Activated T-helper 1 cell treated with anti-CD3 and anti-CD28 coated beads, Interleukin-12 subunit alpha, Interleukin-12 subunit beta, Interleukin-2, Interleukin-4 antibody, amounts not matched to agents 30 ng/mL and 10 ng/mL and 1 ng/mL, durations not matched to agents 14 hours and 24 hours and 36 hours (primary cell): ENCODE measurements around the gene FCHSD1. TPM values are rescaled to one million over a fixed set of nuclear protein-coding genes. Genes with fewer than 3 reads are reported as not detected.
"Not testable (repeated sequence)": the region's sequence is repeated elsewhere in the genome, so short reads cannot be mapped to it uniquely, and the experiment has no call there.

Experiments
- DNase-seq: peaks from one replicate; pipeline ENCODE4 v3.0.0; 2021; ENCODE audit warnings: low spot score
- H3K27ac Mint-ChIP-seq: one replicate; pipeline ENCODE4 v1.8.0; 2021; ENCODE audit warnings: mild to moderate bottlenecking, mixed read lengths
- H3K27me3 Mint-ChIP-seq: one replicate; pipeline ENCODE4 v1.8.0; 2022; ENCODE audit warnings: mild to moderate bottlenecking, moderate library complexity, mixed read lengths; ENCODE audit not compliant: insufficient read depth
- H3K36me3 Mint-ChIP-seq: one replicate; pipeline ENCODE4 v1.8.0; 2021; ENCODE audit warnings: low read depth, mixed read lengths
- H3K4me1 Mint-ChIP-seq: one replicate; pipeline ENCODE4 v1.8.0; 2021; ENCODE audit warnings: low read depth, mixed read lengths
- H3K4me3 Mint-ChIP-seq: one replicate; pipeline ENCODE4 v1.8.0; 2021; ENCODE audit warnings: mild to moderate bottlenecking, moderate library complexity, mixed read lengths
- H3K9me3 Mint-ChIP-seq: one replicate; pipeline ENCODE4 v1.8.0; 2021; ENCODE audit warnings: mixed read lengths
- intact Hi-C: fragments of 100-400 bp; cut with micrococcal nuclease; formaldehyde crosslinking; loops from one replicate; pipeline ENCODE4 v1.15.1; 2024
- total RNA-seq: library from RNA; stranded (reverse); gene quantifications from 2 replicates; pipeline ENCODE4 v1.2.3, GENCODE V29; 2022

Gene FCHSD1
- total RNA-seq, 1 donor from 2014 or later, result 37.0 TPM

DNA sequence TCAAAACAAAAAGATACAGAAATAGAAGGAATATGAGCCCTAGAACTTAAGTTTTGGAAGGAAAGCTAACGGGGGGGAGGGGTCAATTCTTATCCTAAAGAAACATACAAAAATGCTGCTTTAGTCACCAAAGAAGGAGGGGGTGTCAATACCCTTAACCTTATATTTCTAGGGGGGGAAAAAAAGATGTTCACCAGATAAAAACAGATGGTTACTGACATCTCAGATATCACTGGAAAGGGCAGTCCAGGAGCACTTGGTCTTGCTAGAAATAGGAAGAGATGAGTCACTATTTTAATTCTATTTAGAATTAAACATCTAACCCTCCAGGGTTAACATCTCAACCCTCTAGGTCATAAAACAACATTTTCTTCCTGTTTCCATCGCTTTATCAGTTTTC is 34.1 kb downstream of the FCHSD1 start:
- Mint-ChIP-seq H3K4me3 (peak overlapping the region; percentile 98), H3K27me3 (no peaks in the 10 kb centered on the region), H3K9me3 (no peaks in the 10 kb centered on the region), H3K27ac (peak overlapping the region; percentile 96), H3K4me1 (peaks cover 63% of the 10 kb centered on the region), H3K36me3 (peaks cover 36% of the 10 kb centered on the region)
- intact Hi-C loops, result loop anchor here (5.0 to 10.0 kb wide), 3 partner anchors 915 to 1212 kb away; partner anchors contain the start of genes ANKHD1, APBB3, SLC35A4 and ZMAT2
- DNase-seq, result no peak

DNA sequence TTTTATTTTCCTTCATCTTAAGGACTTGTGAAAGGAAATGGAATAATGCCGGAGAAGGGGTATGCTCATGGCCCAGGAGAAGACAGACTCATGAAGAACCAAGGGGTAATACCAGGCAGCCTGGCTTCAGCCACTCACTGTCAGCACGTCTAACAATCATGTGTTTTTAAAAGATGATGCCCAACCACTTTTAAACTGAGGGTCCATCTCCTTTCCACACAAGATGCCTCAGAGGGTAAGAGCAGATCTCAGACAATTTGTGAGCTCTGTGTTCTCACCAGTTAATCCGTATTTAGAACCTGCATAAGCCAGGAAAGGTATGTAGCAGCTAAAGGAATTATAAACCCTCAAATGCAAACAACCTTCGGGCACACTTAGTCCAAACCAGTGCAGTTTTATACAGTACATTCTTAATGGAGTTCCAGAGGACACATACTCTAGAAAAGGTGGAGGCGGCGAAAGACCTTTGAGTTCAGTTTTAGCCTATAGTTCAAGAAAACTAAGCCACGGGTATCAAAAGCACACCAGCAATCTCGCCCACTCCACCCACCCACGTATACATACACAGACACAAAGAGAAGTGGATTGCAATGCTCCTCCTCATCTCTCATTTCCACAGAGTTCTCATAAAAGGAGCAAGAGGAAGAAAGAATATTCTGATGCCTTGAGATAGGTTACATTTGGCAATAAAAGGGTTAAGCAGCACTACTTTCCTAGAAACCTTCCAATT is 35.1 kb downstream of the FCHSD1 start:
- Mint-ChIP-seq H3K36me3 (peaks cover 32% of the 10 kb centered on the region), H3K27ac (peak overlapping the region; percentile 96), H3K9me3 (no peaks in the 10 kb centered on the region), H3K27me3 (no peaks in the 10 kb centered on the region), H3K4me1 (peaks cover 64% of the 10 kb centered on the region), H3K4me3 (peak overlapping the region; percentile 98)
- DNase-seq, result no peak
- intact Hi-C loops, result loop anchor here (1.0 to 10.0 kb wide), 4 partner anchors 11 to 1211 kb away; partner anchors contain the start of genes ANKHD1, APBB3, SLC35A4 and ZMAT2

DNA sequence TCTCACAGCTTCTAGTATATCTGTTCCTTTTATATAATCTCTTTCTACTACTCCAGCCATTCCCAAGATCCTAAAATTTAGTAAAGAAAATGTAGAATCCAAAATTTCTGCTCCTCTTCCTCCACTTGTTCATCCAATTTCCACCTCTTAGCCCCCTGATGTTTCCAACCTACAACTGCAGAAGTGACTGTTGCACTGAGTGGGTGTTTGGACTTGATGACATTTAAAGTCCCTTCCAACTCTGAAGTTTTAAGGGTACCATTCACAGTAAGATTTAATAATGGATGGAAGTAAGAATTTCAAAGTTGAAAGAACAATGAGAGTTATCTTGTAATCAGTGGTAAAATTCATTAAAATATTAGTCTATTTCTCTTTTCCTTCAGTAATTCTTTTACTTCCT is 37.9 kb downstream of the FCHSD1 start:
- H3K36me3 Mint-ChIP-seq, result peaks cover 41% of the 10 kb centered on the region

DNA sequence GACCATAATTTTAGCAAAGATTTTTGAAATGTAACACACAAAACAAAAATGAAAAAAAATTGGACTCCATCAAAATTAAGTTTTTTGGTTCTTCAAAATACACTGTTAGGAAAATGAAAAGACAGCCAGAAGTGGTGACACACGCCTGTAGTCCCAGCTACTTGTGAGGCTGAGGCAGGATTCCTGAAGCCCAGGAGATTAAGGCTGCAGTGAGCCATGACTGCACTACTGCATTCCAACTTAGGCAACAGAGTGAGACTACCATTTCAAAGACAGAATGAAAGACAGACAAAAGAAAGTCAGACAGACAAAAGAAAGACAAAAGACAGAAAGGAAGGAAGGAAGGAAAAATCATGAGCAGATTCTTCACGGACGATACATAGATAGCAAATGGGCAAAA is 39.9 kb downstream of the FCHSD1 start:
- Mint-ChIP-seq H3K4me1 (peaks cover 79% of the 10 kb centered on the region), H3K4me3 (no peak overlapping the region), H3K36me3 (peaks cover 36% of the 10 kb centered on the region), H3K27ac (peak overlapping the region; percentile 32), H3K27me3 (no peaks in the 10 kb centered on the region), H3K9me3 (no peaks in the 10 kb centered on the region)
- intact Hi-C loops, result loop anchor here (10.0 kb wide), 2 partner anchors 1046 to 1206 kb away; partner anchors contain the start of genes ANKHD1, APBB3 and SLC35A4
- DNase-seq, result no peak

More for the DNA sequence above, 37.9 kb downstream of the FCHSD1 start:
- no peaks in the 10 kb centered on the region for H3K9me3 Mint-ChIP-seq
- H3K27ac Mint-ChIP-seq, result peak overlapping the region; percentile 32
- DNase-seq, result no peak
- peaks cover 79% of the 10 kb centered on the region for H3K4me1 Mint-ChIP-seq
- intact Hi-C loops, result loop anchor here (10.0 kb wide), 2 partner anchors 1049 to 1209 kb away; partner anchors contain the start of genes ANKHD1, APBB3 and SLC35A4
- peak overlapping the region; percentile 56 for H3K4me3 Mint-ChIP-seq
- H3K27me3 Mint-ChIP-seq, result no peaks in the 10 kb centered on the region

DNA sequence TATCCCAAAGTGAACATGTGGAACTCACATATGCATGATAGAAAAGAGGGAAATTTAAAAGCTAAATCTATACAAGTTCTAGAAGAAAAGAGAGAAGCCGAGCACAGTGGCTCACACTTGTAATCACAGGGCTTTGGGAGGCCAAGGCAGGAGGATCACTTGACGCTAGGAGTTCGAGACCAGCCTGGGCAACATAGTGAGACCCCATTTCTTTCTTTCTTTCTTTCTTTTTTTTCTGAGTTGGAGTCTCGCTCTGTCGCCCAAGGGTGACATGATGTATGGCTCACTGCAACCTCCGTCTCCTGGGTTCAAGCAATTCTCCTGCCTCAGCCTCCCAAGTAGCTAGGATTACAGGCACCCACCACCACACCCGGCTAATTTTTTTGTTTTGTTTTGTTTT is 41.3 kb downstream of the FCHSD1 start:
- H3K4me1 Mint-ChIP-seq, result peaks cover 83% of the 10 kb centered on the region
- not testable (repeated sequence) for H3K9me3 Mint-ChIP-seq, DNase-seq, H3K27me3 Mint-ChIP-seq
- peaks cover 30% of the 10 kb centered on the region for H3K36me3 Mint-ChIP-seq
- peak overlapping the region; percentile 32 for H3K27ac Mint-ChIP-seq
- intact Hi-C loops, result loop anchor here (10.0 kb wide), 2 partner anchors 1045 to 1205 kb away; partner anchors contain the start of genes ANKHD1, APBB3 and SLC35A4
- peak overlapping the region; percentile 37 for H3K4me3 Mint-ChIP-seq

DNA sequence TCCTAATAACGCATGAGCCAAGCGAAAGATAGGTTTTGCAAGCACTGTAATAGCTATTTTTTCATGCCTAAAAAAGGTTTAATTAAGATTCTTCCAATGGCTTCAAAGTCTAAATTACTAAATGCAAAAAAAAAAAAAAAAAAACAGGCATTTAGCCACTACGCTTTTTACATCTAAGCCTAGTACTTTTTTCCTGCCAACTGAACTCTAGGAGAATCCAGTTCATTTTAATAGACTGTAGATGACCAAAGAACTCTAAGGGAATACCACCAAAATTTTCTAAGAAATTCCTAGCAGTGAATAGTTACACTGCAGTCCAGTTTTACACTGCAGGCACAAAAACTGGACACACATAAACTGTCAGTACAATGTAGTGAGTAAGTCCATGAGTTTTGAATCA is 42.2 kb downstream of the FCHSD1 start:
- no peaks in the 10 kb centered on the region for H3K27me3 Mint-ChIP-seq
- H3K4me1 Mint-ChIP-seq, result peaks cover 84% of the 10 kb centered on the region
- peaks cover 30% of the 10 kb centered on the region for H3K36me3 Mint-ChIP-seq
- no peaks in the 10 kb centered on the region for H3K9me3 Mint-ChIP-seq
- DNase-seq, result no peak
- H3K4me3 Mint-ChIP-seq, result no peak overlapping the region
- no peak overlapping the region for H3K27ac Mint-ChIP-seq
- intact Hi-C loops, result no loop called here

DNA sequence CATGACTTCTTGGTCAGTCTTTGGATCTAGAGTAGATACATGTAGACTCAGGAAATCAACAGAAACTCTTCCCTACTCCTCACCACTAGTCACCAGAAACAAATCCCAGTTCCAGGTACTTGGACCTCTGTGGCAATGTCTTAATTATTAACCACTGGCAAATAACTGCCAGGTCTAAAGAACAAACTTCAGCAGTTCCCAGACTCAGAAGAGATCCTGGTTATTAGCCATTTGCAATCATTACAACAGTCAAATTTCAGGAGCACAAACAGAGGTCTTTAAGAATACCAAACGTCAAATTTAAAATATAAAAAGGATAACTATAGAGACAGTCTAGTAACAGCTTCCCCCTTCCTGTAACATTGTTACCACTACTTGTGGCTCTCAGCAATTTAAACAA is 42.7 kb downstream of the FCHSD1 start:
- Mint-ChIP-seq H3K36me3 (peaks cover 30% of the 10 kb centered on the region), H3K4me3 (peak overlapping the region; percentile 43)
- intact Hi-C loops, result no loop called here

DNA sequence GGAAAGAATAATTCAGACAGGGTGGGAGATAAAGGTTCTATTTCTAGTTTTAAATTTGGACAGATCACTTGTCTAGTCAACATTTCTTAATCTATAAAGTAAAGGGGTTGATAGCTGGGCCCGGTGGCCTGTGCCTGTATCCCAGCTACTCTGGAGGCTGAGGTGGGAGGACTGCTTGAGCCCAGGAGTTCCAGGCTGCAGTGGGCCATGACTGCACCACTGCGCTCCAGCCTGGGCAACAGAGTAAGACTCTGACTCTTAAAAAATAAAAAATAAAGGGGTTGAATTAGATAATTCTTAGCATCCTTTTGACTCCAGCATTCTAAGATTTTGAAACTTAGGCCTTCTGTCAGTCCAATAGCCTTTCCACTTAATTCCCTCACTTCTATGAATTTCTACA is 43.2 kb downstream of the FCHSD1 start:
- Mint-ChIP-seq H3K4me3 (peak overlapping the region; percentile 21), H3K4me1 (peaks cover 81% of the 10 kb centered on the region), H3K27ac (peak overlapping the region; percentile 79), H3K27me3 (no peaks in the 10 kb centered on the region), H3K9me3 (no peaks in the 10 kb centered on the region), H3K36me3 (peaks cover 26% of the 10 kb centered on the region)
- no peak for DNase-seq
- intact Hi-C loops, result no loop called here

More for the DNA sequence above, 42.7 kb downstream of the FCHSD1 start:
- no peaks in the 10 kb centered on the region for H3K27me3 Mint-ChIP-seq
- peak overlapping the region; percentile 79 for H3K27ac Mint-ChIP-seq
- peaks cover 85% of the 10 kb centered on the region for H3K4me1 Mint-ChIP-seq
- H3K9me3 Mint-ChIP-seq, result no peaks in the 10 kb centered on the region
- DNase-seq, result no peak

DNA sequence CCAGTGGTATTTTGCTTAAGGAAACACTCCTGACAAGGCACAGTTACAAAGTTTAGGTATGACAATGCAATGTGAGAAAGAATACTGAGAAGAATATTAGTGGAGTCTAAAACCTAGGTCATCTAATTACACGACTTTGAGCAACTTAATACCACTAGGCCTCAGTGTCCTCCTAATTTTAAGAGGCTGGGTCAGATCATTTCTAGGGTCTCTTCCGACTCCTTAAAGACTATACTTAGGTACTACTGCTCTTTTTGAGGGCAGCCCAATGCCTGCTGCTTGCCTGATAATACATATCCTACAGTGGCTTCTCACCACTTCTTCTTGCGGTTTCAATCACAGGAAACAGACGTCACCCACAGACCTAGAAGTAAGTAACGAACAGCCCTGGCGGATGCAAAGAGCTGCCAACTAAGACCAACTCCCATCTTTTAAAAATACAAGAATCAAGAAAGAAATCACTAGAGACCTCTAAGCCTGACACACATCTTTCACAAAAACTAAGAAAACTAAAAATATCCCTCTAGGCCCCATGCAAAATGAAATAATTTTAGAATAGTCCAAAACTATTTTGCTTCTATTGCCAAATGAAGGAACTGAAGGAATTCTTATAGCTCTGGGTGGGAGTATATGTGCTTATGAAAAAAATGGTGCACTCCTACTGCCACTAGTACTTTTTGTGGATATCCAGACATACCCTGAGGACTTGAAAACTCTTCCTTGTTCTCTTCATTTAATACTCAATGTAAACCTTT is 45.5 kb downstream of the FCHSD1 start:
- Mint-ChIP-seq H3K9me3 (no peaks in the 10 kb centered on the region), H3K4me1 (peaks cover 78% of the 10 kb centered on the region), H3K27ac (peak overlapping the region; percentile 85), H3K4me3 (peak overlapping the region; percentile 45), H3K27me3 (no peaks in the 10 kb centered on the region), H3K36me3 (peaks cover 16% of the 10 kb centered on the region)
- peak; percentile 76 for DNase-seq
- intact Hi-C loops, result loop anchor here (1.0 kb wide), 6 partner anchors 8 to 46 kb away; partner anchors contain the start of genes FCHSD1, HDAC3 and RELL2

DNA sequence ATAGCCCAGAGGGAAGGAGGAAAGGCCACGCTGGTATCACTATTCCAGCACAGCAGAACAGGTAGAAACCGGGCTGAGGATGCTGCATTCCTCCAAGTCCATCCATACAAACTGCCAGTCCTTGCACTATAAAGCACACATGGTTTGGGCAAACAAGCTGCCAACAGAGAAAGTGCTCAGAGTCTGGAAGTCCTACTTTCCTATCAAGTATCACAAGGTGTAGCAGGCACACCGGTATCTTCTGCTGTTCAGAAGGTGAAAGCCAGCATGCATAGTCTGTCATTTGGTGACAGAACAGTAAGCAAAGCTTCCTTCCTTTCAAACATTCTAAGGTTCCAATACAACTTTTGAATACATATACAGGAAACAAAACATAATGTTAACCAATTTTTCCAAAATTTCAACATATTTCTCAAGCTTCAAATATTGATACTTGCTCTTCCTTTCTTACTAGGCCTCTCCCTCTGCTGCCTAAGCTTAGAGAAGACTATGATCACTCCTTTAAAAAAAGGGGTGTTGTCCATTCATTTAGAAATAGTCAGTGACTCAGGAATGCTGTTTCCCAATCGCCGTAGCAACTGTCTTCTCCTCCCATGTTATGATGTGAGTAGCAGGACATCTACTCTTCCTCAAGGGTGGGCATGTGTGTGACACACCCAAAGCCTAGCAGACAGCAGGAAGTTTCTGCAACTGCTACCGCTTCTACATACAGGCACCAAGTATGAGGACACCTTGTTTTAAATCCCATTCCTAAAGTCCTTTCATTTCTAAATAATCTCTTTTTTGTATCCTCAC is 47.1 kb downstream of the FCHSD1 start:
- Mint-ChIP-seq H3K36me3 (peaks cover 13% of the 10 kb centered on the region), H3K4me1 (peaks cover 83% of the 10 kb centered on the region), H3K27me3 (no peaks in the 10 kb centered on the region), H3K27ac (peak overlapping the region; percentile 88), H3K4me3 (peak overlapping the region; percentile 71), H3K9me3 (no peaks in the 10 kb centered on the region)
- no peak for DNase-seq
- intact Hi-C loops, result no loop called here

DNA sequence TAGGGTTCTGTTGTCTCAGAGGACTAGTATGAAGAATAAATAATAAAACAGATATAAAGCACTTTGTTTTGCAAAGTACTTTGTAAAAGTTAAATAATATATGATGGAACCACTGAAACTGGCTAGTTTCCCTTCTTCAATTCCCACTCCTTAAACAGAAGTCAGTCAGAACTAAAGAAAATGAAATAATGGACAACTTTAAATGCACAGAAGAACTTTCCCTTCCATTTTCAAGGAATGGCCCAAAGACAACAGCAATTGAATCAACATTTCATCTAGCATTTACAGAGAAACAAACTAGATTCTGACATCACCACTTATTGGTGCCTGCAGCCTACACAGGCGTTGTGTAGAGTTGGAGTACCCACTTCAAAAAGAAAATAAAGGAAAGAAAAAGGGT is 48.6 kb downstream of the FCHSD1 start:
- no peaks in the 10 kb centered on the region for H3K27me3 Mint-ChIP-seq
- peak overlapping the region; percentile 53 for H3K4me3 Mint-ChIP-seq
- no peak for DNase-seq
- peak overlapping the region; percentile 47 for H3K27ac Mint-ChIP-seq
- intact Hi-C loops, result no loop called here
- H3K36me3 Mint-ChIP-seq, result peaks cover 6% of the 10 kb centered on the region
- H3K9me3 Mint-ChIP-seq, result no peaks in the 10 kb centered on the region
- H3K4me1 Mint-ChIP-seq, result peaks cover 83% of the 10 kb centered on the region
